ENCODE data around the gene SDHA. TPM values are rescaled to one million over a fixed set of nuclear protein-coding genes. Genes with fewer than 3 reads are reported as not detected.
A peak's percentile ranks its signal among the peaks of the same experiment; 100 is the strongest.

Gene SDHA
- total and polyA plus RNA-seq, 10 donors = 58.6 to 135 (median 107) TPM

DNA sequence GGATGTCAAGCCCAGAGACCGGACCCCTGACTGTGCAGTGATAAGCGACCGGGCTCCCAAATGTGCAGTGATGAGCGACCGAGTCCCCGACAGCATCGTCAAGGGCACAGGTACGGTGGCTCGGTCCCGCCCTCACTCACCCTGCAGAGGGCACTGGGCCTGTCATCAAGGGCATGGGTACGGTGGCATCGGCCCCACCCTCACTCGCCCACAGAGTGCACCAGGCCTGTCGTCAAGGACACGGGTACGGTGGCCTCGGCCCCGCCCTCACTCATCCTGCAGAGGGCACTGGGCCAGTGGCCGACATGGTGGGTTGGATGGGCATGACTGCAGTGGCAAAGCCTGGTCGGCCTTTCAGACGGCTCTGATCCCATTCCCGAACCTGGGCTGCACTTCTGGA, 36.6 kb upstream of the SDHA start:
- DNase-seq = no peak
- peaks cover 0 to 12% (median 0%) of the 10 kb centered on the region in 7 donors for H3K27me3 ChIP-seq (replicated peaks in 1 of 7)
- no peaks in the 10 kb centered on the region for H3K9me3 ChIP-seq
- no peaks in the 10 kb centered on the region for H3K36me3 ChIP-seq
- 85 to 95% (median 89%) methylated on average over 11 to 22 of the region's 22 CpGs for WGBS, 5 donors
- intact Hi-C loops (cut with DNase I; ENCODE audit: low total_unique reads) = no loop called here
- no peak for TF ChIP-seq POLR2A (IDR thresholded peaks at IDR 0.05)
- no peak for TF ChIP-seq CTCF (IDR thresholded peaks at IDR 0.05 in 8 of 11, conservative IDR thresholded peaks at IDR 0.05 in 3 of 11)
- TF ChIP-seq POLR2AphosphoS5 (IDR thresholded peaks at IDR 0.05) = no peak
- H3K27ac ChIP-seq = no peak overlapping the region
- no peak overlapping the region for H3K4me3 ChIP-seq
- no peaks in the 10 kb centered on the region for H3K4me1 ChIP-seq

- Histone ChIP-seq H3K27ac (no peak overlapping the region), H3K36me3 (no peaks in the 10 kb centered on the region), H3K9me3 (no peaks in the 10 kb centered on the region), H3K4me1 (no peaks in the 10 kb centered on the region), H3K27me3 (replicated peaks in 1 of 7) (peaks cover 0 to 18% (median 0%) of the 10 kb centered on the region in 7 donors), H3K4me3 (no peak overlapping the region)
- no peak for DNase-seq
- WGBS, 5 donors = 88 to 96% (median 92%) methylated on average over 12 of the region's 12 CpGs
- intact Hi-C loops (cut with DNase I; ENCODE audit: low total_unique reads) = no loop called here
- TF ChIP-seq POLR2AphosphoS5 (IDR thresholded peaks at IDR 0.05) = no peak
- no peak for TF ChIP-seq POLR2A (IDR thresholded peaks at IDR 0.05)
- TF ChIP-seq CTCF (IDR thresholded peaks at IDR 0.05 in 8 of 11, conservative IDR thresholded peaks at IDR 0.05 in 3 of 11) = no peak
Observed at GRCh38 chr5:182126-182525, 36.0 kb upstream of the SDHA start.

DNA sequence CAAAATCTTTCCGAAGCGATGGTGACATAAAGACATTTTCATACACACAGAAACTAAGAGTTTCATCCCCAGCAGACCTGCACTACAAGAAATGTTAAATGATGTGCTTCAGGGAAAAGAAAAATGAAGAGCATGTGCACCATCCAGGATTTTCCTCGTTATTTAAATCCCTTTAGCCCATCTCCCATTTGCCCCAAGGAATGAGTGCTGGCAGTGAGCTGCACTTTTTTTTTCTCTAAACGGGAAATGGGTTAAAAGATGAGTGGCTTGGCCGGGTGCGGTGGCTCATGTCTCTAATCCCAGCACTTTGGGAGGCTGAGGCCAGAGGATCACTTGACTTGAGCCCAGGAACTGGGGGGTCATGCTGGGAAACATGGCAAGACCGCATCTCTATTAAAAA, 33.6 kb upstream of the SDHA start:
- peaks cover 0 to 31% (median 0%) of the 10 kb centered on the region in 7 donors for H3K27me3 ChIP-seq (replicated peaks in 1 of 7)
- H3K27ac ChIP-seq = no peak overlapping the region
- H3K36me3 ChIP-seq = no peaks in the 10 kb centered on the region
- H3K4me1 ChIP-seq = peaks cover 0 to 14% (median 11%) of the 10 kb centered on the region in 6 donors
- TF ChIP-seq CTCF (IDR thresholded peaks at IDR 0.05 in 8 of 11, conservative IDR thresholded peaks at IDR 0.05 in 3 of 11) = no peak
- TF ChIP-seq POLR2A (IDR thresholded peaks at IDR 0.05) = no peak
- intact Hi-C loops (cut with DNase I; ENCODE audit: low total_unique reads) = no loop called here
- no peaks in the 10 kb centered on the region for H3K9me3 ChIP-seq
- no peak overlapping the region for H3K4me3 ChIP-seq
- WGBS, 5 donors = 76 to 90% (median 83%) methylated on average over 7 of the region's 7 CpGs
- DNase-seq = no peak

- Histone ChIP-seq H3K4me1 (peaks cover 0 to 14% (median 11%) of the 10 kb centered on the region in 6 donors), H3K27me3 (replicated peaks in 1 of 7) (peaks cover 0 to 31% (median 0%) of the 10 kb centered on the region in 7 donors), H3K9me3 (no peaks in the 10 kb centered on the region), H3K4me3 (no peak overlapping the region), H3K36me3 (no peaks in the 10 kb centered on the region), H3K27ac (no peak overlapping the region)
- intact Hi-C loops (cut with DNase I; ENCODE audit: low total_unique reads) = no loop called here
- DNase-seq = peak; percentile 74
- WGBS, 5 donors = 77 to 86% (median 84%) methylated on average over 19 to 21 of the region's 21 CpGs
- TF ChIP-seq POLR2AphosphoS5 (IDR thresholded peaks at IDR 0.05) (no peak), POLR2A (IDR thresholded peaks at IDR 0.05) (no peak)
Observed at GRCh38 chr5:185095-186070, 32.7 kb upstream of the SDHA start.
